ENCODE data around the gene OSBPL6.

DNA sequence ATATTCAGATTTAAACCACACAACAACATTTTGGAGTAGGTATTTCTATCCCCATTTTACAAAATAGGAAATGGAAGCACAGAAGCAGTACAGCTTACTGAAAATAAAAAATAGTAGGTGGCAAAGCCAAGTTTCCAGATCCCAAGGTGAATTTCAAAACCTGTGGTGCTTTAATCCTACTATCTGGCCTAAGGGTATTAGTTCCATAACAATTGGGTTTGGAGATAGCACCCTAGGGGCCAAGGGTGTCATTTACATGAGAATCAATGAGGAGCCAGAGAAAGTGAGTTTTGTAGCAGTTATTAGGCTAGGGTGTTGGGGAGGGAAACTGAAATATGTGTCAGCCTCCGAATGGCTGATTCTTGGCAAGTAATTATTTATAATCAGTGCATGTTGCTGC lies 24.9 kb downstream of the OSBPL6 start:
- TF ChIP-seq, protein P1, sequence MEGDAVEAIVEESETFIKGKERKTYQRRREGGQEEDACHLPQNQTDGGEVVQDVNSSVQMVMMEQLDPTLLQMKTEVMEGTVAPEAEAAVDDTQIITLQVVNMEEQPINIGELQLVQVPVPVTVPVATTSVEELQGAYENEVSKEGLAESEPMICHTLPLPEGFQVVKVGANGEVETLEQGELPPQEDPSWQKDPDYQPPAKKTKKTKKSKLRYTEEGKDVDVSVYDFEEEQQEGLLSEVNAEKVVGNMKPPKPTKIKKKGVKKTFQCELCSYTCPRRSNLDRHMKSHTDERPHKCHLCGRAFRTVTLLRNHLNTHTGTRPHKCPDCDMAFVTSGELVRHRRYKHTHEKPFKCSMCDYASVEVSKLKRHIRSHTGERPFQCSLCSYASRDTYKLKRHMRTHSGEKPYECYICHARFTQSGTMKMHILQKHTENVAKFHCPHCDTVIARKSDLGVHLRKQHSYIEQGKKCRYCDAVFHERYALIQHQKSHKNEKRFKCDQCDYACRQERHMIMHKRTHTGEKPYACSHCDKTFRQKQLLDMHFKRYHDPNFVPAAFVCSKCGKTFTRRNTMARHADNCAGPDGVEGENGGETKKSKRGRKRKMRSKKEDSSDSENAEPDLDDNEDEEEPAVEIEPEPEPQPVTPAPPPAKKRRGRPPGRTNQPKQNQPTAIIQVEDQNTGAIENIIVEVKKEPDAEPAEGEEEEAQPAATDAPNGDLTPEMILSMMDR (IDR thresholded peaks at IDR 0.05) = no peak
- TF ChIP-seq POLR2A (IDR thresholded peaks at IDR 0.05) = no peak
